IPS-20b (cell line): ENCODE results near the gene CYB561D2.
"Not testable (repeated sequence)": the region's sequence is repeated elsewhere in the genome, so short reads cannot be mapped to it uniquely, and the experiment has no call there.

Source experiments
- H3K27ac ChIP-seq: one replicate; pipeline ENCODE4 v1.5.1; 2013; ENCODE audit warnings: low read length
- H3K27me3 ChIP-seq: 2 replicates; pipeline ENCODE4 v1.6.1; 2013; ENCODE audit warnings: mild to moderate bottlenecking, low read length, inconsistent platforms; ENCODE audit not compliant: insufficient read depth
- H3K36me3 ChIP-seq: 2 replicates; pipeline ENCODE4 v1.6.1; 2013; ENCODE audit warnings: low read depth, mild to moderate bottlenecking, inconsistent platforms, low read length, moderate library complexity; ENCODE audit not compliant: insufficient read depth
- H3K4me1 ChIP-seq: 2 replicates; pipeline ENCODE4 v1.6.1; 2013; ENCODE audit warnings: mild to moderate bottlenecking, control low read depth, inconsistent platforms, low read length, moderate library complexity; ENCODE audit not compliant: insufficient read depth
- H3K4me3 ChIP-seq: 2 replicates; pipeline ENCODE4 v1.5.1; 2013; ENCODE audit warnings: mild to moderate bottlenecking, low read length, inconsistent platforms
- H3K9ac ChIP-seq: 2 replicates; pipeline ENCODE4 v1.6.1; 2013; ENCODE audit warnings: low read depth, mild to moderate bottlenecking, inconsistent platforms, low read length, moderate library complexity
- H3K9me3 ChIP-seq: 2 replicates; pipeline ENCODE4 v1.6.1; 2013; ENCODE audit warnings: mild to moderate bottlenecking, low read depth, low read length, inconsistent platforms; ENCODE audit not compliant: insufficient read depth

Gene CYB561D2, protein sequence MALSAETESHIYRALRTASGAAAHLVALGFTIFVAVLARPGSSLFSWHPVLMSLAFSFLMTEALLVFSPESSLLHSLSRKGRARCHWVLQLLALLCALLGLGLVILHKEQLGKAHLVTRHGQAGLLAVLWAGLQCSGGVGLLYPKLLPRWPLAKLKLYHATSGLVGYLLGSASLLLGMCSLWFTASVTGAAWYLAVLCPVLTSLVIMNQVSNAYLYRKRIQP

DNA sequence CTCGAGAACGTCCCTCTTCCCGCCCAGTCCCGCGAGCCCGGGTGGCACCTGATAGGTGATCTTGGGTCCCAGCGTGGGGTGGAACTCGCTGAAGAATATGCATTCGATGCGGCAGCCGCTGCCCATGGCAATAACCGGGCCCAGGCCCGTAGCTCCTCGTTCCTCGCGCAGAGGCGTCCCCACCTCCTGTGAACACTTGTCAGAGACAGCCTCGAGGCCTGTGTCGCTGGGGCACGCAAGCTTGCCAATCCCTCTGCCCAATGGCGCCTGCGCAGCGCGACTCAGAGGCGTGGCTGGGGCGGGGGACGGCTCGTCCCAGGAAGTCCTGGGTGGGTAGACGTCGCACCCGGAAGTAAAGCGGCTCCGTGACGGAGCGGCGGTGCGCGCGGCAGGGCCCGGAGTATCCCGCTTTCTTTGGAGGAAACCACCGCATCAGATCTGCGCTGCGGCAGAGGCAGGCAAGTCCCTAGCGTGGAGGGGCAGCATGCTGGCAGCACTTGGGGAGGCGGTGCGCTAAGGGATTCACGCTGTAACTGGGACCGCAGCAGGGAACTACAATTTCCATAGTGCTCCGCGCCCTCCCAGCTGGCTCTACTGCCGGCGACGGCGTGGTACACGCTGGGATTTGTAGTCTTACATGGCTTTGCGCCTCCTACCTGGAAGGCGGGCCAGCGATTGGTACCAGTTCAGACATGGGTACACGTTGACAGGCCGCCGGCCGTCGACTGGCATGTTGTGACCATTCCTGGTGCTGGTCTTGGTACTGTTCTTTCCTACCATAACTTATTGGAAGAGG lies at the start of gene CYB561D2, which contains the start of gene NPRL2:
TSS of gene CYB561D2 (plus strand) at position 336 of the 796 bp plus-strand sequence. CDS start 572 bp downstream, outside the sequence.
TSS of gene NPRL2 (minus strand) at position 249 of the 796 bp plus-strand sequence. CDS start at position 126, 123 bp downstream.
- H3K4me3 ChIP-seq = peak within 1 kb of the TSS; percentile 91
- H3K9me3 ChIP-seq = no peaks in the 10 kb centered on the region
- peak within 1 kb of the TSS; percentile 73 for H3K9ac ChIP-seq
- peaks cover 23% of the 10 kb centered on the region for H3K36me3 ChIP-seq
- H3K27me3 ChIP-seq = peaks cover 9% of the 10 kb centered on the region
- H3K27ac ChIP-seq = no peak within 1 kb of the TSS
- no peaks in the 10 kb centered on the region for H3K4me1 ChIP-seq

GRCh38 chr3:50302095-50303012 lies 48.3 kb upstream of the CYB561D2 start:
- Histone ChIP-seq H3K4me1 (peaks cover 9% of the 10 kb centered on the region), H3K4me3 (no peak overlapping the region), H3K27ac (no peak overlapping the region), H3K9me3 (peaks cover 8% of the 10 kb centered on the region), H3K27me3 (peaks cover 4% of the 10 kb centered on the region; the same call in 1 of the 2 replicates), H3K36me3 (no peaks in the 10 kb centered on the region), H3K9ac (0 out of 2 replicates have a peak overlapping the region, but pooled peaks have one; percentile 38)

- Histone ChIP-seq H3K4me3 (peak within 1 kb of the TSS; percentile 12; the same call in 1 of the 2 replicates), H3K27ac (no peak within 1 kb of the TSS), H3K4me1 (peaks cover 9% of the 10 kb centered on the region), H3K36me3 (no peaks in the 10 kb centered on the region), H3K9ac (peak within 1 kb of the TSS; percentile 38; the same call in 1 of the 2 replicates), H3K9me3 (peaks cover 14% of the 10 kb centered on the region), H3K27me3 (peaks cover 4% of the 10 kb centered on the region; the same call in 1 of the 2 replicates)
Measured at GRCh38 chr3:50303013-50303815, 47.4 kb upstream of the CYB561D2 start, which contains the start of gene HYAL1. TSS of gene HYAL1 (minus strand) at chr3:50303574. CDS start at chr3:50302956, 618 bp downstream.

- peaks cover 4% of the 10 kb centered on the region; the same call in 1 of the 2 replicates for H3K27me3 ChIP-seq
- H3K27ac ChIP-seq = no peak overlapping the region
- H3K36me3 ChIP-seq = no peaks in the 10 kb centered on the region
- H3K4me1 ChIP-seq = peaks cover 9% of the 10 kb centered on the region
- peaks cover 21% of the 10 kb centered on the region for H3K9me3 ChIP-seq
- no peak overlapping the region for H3K9ac ChIP-seq
- no peak overlapping the region for H3K4me3 ChIP-seq
Measured at GRCh38 chr3:50304601-50305000, 46.1 kb upstream of the CYB561D2 start.

DNA sequence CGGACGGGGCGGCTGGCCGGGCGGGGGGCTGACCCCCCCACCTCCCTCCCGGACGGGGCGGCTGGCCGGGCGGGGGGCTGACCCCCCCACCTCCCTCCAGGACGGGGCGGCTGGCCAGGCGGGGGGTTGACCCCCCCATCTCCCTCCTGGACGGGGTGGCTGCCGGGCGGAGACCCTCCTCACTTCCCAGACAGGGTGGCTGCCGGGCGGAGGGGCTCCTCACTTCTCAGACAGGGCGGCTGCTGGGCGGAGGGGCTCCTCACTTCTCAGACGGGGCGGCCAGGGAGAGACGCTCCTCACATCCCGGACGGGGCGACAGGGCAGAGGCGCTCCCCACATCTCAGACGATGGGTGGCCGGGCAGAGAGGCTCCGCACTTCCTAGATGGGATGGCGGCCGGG lies 38.6 kb upstream of the CYB561D2 start:
- H3K9ac ChIP-seq, H3K4me1 ChIP-seq, H3K27me3 ChIP-seq, H3K27ac ChIP-seq, H3K4me3 ChIP-seq: not testable (repeated sequence)
- Histone ChIP-seq H3K36me3 (peaks cover 15% of the 10 kb centered on the region), H3K9me3 (peaks cover 19% of the 10 kb centered on the region; the same call in 1 of the 2 replicates)

DNA sequence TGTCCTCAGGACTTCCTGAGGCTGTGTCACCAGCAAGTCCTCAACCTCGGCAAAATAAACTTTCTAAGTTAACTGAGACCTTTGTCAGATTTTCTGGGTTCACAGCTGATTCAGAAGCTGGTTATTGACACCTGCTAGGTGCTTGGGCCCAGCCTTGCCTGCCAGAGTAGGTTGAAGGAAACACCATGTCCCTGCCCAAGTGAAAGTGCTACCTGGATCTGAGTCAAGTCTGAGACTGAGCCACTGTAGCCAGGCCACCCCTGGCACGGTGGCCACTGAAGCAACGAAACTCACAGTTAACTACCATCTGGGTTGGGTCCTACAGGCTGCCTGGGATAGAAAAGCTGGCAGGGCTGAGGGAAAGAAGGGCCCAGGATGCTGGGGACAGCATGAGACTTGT lies 36.3 kb upstream of the CYB561D2 start:
- H3K9me3 ChIP-seq = peaks cover 8% of the 10 kb centered on the region; the same call in 1 of the 2 replicates
- no peaks in the 10 kb centered on the region; the same call in 1 of the 2 replicates for H3K4me1 ChIP-seq
- H3K27ac ChIP-seq = no peak overlapping the region
- H3K4me3 ChIP-seq = no peak overlapping the region
- H3K27me3 ChIP-seq = no peaks in the 10 kb centered on the region
- H3K36me3 ChIP-seq = peaks cover 38% of the 10 kb centered on the region
- H3K9ac ChIP-seq = no peak overlapping the region

DNA sequence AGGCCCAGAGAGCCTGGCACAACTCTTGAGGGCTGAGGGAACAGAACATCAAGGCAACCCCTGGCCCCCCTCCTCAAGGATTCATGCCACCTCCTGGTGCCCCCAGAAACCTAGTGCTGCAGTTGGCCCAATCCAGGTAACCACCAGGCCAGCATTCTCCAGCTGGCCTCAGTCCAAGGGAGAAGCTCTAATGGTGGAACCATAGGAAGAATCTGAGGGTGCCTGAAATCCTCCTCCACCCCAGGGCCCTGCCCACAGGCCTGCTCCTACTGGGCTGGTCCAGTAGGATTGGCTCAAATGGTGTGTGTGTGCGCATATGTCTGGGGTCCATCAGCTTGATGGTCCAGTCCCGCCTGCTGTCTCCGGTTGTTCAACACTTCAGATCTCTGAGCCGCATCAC lies 35.8 kb upstream of the CYB561D2 start:
- H3K4me1 ChIP-seq = no peaks in the 10 kb centered on the region; the same call in 1 of the 2 replicates
- H3K9ac ChIP-seq = no peak overlapping the region
- H3K36me3 ChIP-seq = peaks cover 42% of the 10 kb centered on the region
- H3K9me3 ChIP-seq = peaks cover 4% of the 10 kb centered on the region; the same call in 1 of the 2 replicates
- H3K4me3 ChIP-seq = no peak overlapping the region
- no peaks in the 10 kb centered on the region for H3K27me3 ChIP-seq
- H3K27ac ChIP-seq = no peak overlapping the region

DNA sequence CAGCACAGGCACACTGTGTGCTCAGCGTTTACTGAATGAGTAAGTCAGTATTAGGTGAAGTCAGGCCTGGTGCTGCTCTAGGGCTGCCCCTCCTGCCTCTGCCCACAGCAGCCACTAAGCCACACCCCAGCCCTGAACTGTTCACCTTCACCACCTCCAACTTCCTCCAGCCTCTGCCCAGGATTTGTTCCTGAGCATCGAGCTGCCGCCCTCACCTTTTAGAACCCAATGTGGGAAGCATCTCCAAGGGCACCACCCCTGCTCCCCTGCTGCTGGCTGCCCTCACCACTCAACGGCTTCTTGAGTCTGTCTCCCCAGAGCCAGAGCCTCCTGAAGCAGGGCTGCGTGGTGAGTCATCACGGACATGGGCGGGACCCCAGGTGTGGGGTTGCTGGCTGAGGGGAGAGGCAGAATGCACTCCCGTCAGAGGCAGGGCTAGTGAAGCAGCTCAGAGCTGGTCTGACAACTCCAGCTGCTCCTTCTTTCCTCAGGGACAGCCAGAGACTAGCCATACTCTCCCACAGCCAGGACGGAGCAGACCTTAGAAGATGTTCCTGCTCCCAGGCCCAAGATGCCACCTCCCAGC lies 33.9 kb upstream of the CYB561D2 start:
- Histone ChIP-seq H3K4me1 (no peaks in the 10 kb centered on the region; the same call in 1 of the 2 replicates), H3K27ac (no peak overlapping the region), H3K9ac (no peak overlapping the region), H3K4me3 (no peak overlapping the region), H3K36me3 (peaks cover 45% of the 10 kb centered on the region), H3K27me3 (no peaks in the 10 kb centered on the region), H3K9me3 (no peaks in the 10 kb centered on the region)

- no peaks in the 10 kb centered on the region for H3K27me3 ChIP-seq
- no peak overlapping the region for H3K27ac ChIP-seq
- peaks cover 45% of the 10 kb centered on the region for H3K36me3 ChIP-seq
- no peaks in the 10 kb centered on the region; the same call in 1 of the 2 replicates for H3K4me1 ChIP-seq
- H3K9ac ChIP-seq = no peak overlapping the region
- no peak overlapping the region for H3K4me3 ChIP-seq
- H3K9me3 ChIP-seq = no peaks in the 10 kb centered on the region
Measured at GRCh38 chr3:50317300-50317699, 33.4 kb upstream of the CYB561D2 start.

- H3K4me3 ChIP-seq = no peak overlapping the region
- peaks cover 45% of the 10 kb centered on the region for H3K36me3 ChIP-seq
- no peak overlapping the region for H3K27ac ChIP-seq
- H3K9ac ChIP-seq = no peak overlapping the region
- peaks cover 4% of the 10 kb centered on the region for H3K4me1 ChIP-seq
- H3K27me3 ChIP-seq = no peaks in the 10 kb centered on the region
- no peaks in the 10 kb centered on the region for H3K9me3 ChIP-seq
Measured at GRCh38 chr3:50318163-50318562, 32.5 kb upstream of the CYB561D2 start.
